ENCODE measurements around the gene ERC1. TPM values are rescaled to one million over a fixed set of nuclear protein-coding genes. Genes with fewer than 3 reads are reported as not detected.

The ERC1 gene
- total RNA-seq, 1 donor from 2014 or later, result 43.0 TPM

DNA sequence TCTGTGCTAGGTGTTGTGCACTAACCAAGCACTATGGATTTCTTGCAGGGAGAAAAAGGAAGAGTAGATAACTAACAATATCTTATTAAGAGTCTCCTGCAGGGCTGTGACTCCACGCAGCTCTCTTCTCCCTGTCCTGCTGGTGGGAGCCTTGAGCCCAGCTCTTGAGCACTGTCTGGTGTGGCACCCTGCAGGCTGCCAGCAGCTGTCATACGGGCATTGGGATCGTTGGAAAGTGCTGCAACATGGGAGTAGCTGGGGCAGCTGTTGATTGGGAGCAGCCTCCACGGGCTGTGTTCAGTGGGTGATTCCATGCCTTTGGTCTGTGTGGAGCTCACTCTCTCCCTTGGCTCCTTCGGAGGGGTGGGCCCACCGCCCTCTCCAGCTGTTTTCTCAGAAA, 478.0 kb downstream of the ERC1 start:
- DNase-seq (peak; percentile 36), ATAC-seq (peak; percentile 56)
- intact Hi-C loops (cut with micrococcal nuclease), result no loop called here

DNA sequence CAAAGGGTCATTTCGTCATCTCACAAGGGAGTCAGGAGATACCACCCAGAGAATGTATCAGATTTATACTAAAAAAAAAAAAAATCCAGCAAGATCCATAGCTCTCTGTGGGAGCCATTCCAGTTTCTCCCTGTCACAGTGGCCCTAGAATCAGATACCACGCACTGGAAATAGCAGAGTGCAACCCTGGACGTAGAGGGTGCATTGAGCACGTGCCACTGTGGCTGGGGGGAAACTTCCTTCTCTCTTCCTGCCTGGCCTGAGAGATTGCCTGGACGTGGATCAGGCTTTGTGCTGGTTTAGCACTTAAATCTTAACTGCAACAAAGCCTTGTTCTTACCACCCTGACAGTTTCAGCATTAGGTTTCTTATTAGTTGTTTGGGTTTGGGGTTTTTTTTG, 479.0 kb downstream of the ERC1 start:
- ATAC-seq (peak; percentile 57), DNase-seq (no peak)
- intact Hi-C loops (cut with micrococcal nuclease), result no loop called here

DNA sequence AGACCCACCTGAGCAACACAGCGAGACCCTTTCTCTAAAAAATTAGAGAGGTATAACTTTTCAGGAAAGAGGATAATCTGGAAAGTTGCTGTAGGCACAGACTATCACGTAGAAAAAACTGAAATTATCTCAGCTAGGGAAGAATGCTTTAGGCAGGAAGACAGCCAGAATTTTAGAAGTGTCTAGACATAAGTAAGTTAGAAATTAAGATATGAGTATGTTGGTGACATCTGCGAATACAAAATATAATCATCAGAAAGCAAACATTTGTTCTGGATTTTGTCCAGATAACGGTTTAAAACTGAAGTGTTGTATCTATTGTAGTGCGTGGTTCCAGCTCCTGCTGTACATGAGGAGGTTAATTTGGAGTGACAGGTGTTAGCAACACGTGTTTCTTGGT, 480.2 kb downstream of the ERC1 start:
- intact Hi-C loops (cut with micrococcal nuclease), result no loop called here
- ATAC-seq (no peak), DNase-seq (no peak)

DNA sequence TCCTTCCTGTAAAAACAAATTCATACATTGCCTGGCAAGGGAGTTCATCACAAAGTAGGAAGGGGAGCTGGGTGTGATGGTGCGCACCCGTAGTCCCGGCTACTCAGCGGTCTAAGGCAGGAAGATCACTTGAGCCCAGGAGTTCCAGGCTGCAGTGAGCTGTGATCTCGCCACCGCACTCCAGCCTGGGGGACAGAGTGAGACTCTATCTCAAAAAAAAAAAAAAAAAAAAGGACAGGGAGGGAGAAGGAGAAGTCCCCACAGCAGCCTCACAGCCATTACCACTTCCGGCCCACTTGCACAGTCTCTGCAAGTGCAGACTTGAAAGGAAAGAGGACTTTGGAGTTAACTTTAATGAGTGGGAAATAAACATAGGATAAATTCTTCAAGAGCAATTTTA, 482.4 kb downstream of the ERC1 start:
- no peak for DNase-seq
- intact Hi-C loops (cut with micrococcal nuclease), result no loop called here
- ATAC-seq, result peak; percentile 32

DNA sequence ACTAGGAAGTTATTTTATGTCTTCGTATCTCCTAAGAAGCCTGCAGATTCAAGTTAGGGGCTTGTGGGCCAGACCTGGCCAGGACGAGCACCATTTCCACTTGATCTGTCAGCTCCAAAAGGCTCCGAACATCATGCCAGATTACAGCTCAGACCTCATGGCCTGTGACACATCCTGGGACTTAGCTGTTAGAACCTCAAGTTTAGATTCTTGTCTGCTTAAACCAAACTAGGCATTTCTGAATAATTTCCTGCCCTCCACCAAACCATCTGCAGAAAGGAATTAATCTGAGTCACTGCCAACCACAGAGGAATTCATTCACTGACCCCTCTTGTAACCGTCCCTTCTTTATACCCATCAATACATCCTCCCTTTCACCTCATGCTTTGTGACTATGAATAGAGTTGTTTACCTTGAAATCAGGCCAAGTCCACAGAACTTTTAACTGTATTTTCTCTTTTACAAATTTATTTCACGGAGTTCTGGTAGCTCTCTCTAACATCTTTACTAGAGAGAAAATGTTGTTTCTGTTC, 483.1 kb downstream of the ERC1 start:
- peak; percentile 48 for ATAC-seq
- DNase-seq, result no peak
- intact Hi-C loops (cut with micrococcal nuclease), result no loop called here

DNA sequence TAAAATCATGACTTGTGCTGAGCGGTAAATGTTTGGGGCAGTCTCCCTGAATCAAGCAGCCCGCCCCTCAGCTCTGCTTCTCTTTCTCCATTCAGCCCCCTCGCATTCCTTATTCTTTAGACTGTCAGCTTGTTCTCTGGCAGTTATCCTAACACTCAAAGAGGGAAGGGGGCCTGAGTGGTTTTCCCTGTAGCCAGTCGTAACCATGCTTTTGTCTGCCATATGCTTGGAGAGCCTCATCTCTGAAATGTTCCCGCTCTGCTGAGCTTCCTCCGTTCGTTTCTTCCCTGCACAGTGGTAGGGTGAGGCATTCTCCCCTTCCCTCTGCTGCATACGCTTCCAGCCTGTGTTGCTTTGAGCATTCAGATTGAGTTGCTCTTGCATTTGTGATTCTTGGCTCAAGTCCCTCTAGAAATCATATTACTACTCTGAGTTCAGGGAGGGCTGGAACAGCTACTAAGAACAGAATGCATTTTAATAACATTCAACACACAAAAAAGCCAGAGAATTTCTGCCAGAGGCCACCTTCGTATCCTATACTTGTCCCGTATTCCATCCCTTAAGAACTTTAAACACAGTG, 483.6 kb downstream of the ERC1 start:
- intact Hi-C loops (cut with micrococcal nuclease), result no loop called here
- DNase-seq, result no peak
- peak; percentile 85 for ATAC-seq

DNA sequence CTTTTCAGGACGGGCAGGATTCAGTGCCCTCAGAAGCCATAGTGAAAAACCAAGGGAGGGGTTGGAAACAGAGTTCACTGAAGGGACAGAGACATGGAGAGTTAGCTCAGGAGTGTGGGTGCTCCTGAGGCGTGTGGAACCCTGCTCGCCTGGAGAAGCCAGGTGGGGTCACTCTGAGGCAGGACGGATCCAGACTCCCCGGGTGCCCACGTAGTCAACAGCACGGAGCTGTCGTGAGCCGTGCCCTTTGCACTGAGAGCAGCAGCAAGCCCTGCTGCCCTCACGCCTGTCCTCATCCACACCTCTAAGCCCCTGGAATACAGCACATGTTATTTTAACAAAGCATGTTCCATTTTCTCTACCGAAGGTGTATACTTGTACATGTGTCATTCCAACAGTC, 488.6 kb downstream of the ERC1 start:
- intact Hi-C loops (cut with micrococcal nuclease), result no loop called here
- no peak for ATAC-seq
- DNase-seq, result no peak

DNA sequence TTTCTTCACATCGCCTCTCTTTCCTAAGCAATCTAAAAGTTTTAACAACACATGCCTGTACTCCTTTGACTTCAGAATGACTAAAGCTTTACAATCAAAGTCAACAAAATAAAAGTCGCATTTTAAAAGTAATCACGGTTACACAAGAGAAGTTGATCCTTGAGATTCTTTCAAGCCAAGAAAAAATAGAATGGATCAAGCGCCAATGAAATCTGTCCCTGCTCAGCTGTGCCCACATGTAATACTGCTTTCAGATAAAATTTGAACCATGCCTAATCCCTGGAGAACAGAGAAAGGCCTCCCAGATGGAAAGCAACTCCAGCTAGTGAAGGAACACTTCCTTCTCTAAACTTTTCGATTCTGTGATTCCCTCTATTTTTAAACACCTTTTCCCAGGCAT, 490.3 kb downstream of the ERC1 start:
- ATAC-seq (peak; percentile 28), DNase-seq (no peak)
- intact Hi-C loops (cut with micrococcal nuclease), result no loop called here

DNA sequence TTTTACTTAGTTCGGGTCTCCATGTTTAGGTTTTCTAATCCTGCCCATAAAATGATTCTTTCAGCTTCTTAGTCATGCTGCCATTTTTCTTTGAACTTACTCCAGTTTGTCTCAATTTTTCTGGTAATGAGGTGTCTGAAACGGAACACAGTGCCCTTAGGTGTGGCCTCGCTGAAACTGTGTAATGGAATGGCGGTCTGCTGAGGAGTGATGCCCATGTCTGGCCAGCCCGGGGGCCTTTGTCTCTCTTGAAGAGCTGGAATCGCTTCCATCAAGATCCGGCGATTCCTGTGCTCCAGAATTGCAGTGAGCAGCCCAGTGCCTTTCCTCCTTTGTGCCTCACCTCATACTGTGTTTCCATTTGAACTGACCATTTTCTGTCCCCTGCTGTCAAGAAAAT, 490.9 kb downstream of the ERC1 start:
- DNase-seq (no peak), ATAC-seq (no peak)

DNA sequence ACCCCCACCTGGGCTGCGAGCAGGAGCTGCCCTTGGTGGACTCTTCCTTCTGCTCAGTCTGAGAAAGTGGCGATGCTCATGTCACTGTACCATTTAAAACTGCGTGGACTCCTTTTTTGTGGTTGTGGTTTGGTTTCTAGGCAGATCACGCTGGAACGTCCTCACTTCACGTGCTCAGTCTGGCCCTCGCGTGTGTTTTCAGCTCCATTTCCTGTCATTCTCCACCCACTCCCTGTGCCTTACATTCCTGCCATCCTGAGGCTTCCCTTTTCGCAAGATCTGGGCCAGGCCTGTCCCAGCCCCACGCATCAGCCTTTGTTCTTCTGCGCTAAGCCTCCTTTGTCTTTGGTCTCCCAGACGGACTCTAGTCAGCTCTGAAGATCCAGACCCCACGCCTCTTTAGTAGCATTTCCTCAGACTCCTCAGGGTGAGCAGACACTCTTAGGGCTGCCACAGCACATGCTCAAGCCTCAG, 497.9 kb downstream of the ERC1 start:
- intact Hi-C loops (cut with micrococcal nuclease), result no loop called here
- DNase-seq (no peak), ATAC-seq (peak; percentile 21)

More for the DNA sequence above, 490.9 kb downstream of the ERC1 start:
- intact Hi-C loops (cut with micrococcal nuclease), result no loop called here

DNA sequence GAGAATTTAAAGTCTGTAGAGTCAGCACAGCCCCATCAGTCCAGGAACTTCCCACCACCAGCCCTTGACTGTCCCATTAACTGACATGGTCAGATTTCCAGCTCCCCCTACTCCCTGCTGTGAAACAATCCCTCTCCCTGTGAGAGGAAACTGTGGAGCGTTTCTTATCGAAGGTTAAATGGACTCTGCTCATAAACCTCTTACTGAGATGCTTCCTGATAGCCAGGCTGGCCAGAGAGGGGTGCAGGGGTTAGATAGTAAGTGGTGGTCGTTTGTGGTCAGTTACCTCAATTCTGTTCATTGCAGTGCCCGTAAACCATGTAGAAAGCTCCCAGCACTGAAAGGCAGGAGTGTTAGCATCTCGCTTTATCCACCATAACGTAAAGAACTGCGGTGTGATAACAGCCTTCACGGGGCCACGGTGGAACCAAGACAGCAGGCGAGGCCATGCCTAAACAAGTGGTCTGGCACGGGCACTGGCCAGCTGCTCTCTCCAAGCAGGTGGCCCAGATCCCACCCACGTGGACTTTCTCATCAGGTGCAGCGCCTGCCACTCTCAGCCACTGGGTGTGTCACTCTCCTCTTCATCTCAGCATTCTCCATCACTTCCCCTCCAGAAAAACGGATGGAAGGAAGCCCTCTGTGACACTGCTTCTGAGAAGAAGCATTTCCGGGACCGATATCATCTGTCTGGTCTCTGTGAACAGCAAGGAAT, 501.1 kb downstream of the ERC1 start:
- DNase-seq (no peak), ATAC-seq (no peak)
- intact Hi-C loops (cut with micrococcal nuclease), result no loop called here

DNA sequence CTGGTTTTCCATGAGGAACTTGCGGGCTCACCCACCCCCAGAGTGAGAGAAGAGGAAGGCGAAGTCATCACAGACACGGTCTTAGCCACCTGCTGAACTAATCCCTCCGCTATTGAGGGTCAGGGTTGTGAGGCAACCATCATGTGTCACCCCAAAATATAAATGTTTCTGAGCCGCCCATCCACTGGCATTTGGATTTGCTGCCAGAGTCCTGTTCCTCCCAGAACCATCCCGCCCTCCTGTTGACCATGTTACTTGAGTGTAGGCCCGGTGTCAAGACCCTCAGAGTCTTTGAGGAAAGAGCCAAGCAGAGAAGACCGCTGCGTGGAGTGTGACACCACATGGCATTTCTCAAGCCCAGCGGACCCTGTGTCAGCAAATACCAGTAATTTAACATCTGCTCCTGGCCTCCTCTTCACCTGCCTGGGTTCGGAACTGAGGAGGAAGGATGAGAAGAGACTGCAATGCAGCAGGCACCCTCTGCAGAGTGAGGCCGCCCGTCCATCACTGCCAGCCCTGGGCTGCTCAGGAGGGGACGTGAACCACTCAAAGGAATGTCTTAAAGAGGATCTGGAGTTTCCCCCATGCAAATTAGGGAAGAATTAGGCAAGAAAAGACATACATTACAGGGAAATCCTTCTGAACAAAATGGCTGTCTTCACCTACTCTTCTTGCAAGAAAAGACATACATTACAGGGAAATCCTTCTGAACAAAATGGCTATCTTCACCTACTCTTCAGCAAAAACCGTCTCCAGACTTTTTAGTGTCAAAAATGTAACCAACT, 502.9 kb downstream of the ERC1 start:
- no peak for ATAC-seq
- DNase-seq, result no peak
- intact Hi-C loops (cut with micrococcal nuclease), result no loop called here

DNA sequence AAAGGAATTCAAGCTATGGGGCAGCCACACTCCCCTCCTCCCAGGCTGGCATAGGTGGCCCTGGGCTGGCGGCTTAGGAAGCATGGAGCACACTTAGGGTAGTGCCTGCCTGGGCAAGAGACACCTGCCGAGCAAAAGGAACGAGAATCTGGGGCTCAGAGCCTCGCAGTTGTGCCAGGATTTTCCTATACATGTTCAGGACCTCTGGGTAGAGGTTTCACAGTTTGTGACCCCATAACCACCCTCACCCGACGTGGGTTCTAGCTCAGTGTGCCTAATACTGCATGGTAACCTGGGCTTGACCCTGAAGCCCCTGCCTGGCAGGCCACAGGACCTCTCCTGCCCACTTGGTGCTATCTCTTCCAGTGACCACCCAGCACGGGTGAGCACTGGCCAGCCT, 503.8 kb downstream of the ERC1 start:
- intact Hi-C loops (cut with micrococcal nuclease), result no loop called here
- no peak for DNase-seq
- no peak for ATAC-seq

DNA sequence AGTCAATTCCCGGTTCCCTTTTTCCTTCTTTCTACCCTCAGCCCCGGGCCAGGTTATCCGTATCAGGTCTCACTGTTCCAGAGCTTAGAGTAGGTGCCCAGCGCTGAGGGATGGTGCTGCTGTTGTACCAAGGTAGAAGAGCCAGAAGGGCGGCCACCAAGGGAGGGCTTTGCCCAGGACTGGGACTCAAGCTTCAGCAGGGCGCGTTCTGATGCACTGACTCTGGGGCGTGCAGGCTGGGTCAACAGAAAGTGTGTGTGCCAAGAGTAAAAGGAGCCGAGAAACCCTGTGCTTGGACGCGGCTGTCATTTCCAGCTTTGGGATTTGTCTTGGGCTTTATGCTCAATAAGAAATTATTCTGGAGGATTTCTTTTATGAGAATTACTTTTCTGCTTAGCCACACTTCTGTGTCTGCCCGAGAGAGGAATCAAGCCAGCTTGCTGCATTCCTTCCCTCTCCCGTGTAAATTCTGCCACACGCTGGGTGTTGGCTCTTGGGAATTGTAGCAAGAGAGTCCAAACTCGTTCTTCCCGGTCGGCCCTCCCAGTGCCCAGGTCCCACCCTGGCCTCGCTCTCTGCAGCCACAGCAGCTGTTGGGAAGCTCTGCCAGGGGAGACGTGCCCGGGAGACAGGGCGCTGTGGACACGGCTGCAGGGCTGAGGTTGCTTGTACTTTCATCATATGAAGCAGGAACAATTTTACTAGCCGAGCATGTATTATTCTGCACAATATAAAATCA, 505.3 kb downstream of the ERC1 start:
- DNase-seq (peak; percentile 52), ATAC-seq (peak; percentile 57)
- intact Hi-C loops (cut with micrococcal nuclease), result no loop called here

DNA sequence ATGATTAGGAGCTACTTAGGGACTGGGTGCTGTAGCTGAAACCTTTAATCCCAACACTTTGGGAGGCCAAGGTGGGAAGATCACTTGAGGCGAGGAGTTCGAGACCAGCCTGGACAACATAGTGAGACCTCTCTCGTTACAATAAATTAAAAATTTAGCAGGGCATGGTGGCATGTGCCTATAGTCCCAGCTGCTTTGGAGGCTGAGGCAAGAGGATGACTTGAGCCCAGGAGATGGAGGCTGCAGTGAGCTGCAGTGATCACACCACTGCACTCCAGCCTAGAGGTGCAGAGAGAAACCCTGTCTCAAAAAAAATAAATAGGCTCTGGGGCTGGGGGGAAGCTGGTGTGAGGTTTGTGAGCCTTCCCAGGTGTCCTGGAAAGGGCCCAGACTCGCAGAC, 506.1 kb downstream of the ERC1 start:
- intact Hi-C loops (cut with micrococcal nuclease), result no loop called here
- no peak for DNase-seq
- no peak for ATAC-seq

DNA sequence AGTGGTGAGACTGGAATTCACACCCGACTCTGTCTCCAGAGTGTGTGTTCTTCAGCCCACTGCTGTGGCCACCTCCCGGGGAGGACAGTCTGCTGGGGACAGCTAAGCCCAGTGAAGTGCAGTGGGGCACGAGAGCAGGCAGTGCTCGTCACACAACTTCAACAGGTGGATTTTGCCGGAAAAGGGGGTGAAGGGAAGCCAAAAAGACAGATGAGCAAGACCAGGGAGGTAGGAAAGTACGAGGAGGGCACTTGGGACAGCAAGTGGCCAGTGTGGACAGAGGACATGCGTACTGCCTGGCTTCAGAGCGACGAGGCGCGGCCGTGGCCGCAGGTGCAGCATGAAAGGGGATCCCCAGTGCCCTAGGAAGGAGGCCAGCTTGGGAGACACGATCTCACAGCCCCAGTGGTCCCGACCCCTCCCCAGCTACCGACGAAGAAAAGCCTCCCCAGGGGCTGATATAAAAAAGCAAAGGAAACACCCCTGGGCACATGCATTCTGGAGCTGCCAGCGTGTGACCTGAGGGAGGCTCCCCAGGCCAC, 507.2 kb downstream of the ERC1 start:
- ATAC-seq (no peak), DNase-seq (no peak)
- intact Hi-C loops (cut with micrococcal nuclease), result no loop called here

DNA sequence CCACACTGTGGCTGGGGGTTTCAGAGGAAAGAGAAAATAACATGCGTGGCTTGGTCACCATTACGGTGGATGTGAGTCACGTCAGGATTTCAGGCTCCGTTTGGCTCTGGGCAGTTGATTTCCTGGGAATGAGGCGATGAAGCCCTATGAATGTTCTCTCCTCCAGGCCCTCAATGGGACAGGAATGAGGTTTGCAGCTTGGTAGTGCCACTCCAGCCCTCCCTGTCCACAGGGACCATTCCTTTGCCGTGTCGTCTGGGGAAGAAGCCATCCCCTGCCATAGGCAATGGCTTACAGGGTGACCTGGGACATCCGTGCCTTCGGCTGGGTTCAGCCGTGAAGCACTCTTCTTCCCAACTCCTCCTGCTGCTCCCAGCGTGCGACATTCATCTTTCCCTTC, 508.3 kb downstream of the ERC1 start:
- no peak for DNase-seq
- intact Hi-C loops (cut with micrococcal nuclease), result no loop called here
- ATAC-seq, result no peak

DNA sequence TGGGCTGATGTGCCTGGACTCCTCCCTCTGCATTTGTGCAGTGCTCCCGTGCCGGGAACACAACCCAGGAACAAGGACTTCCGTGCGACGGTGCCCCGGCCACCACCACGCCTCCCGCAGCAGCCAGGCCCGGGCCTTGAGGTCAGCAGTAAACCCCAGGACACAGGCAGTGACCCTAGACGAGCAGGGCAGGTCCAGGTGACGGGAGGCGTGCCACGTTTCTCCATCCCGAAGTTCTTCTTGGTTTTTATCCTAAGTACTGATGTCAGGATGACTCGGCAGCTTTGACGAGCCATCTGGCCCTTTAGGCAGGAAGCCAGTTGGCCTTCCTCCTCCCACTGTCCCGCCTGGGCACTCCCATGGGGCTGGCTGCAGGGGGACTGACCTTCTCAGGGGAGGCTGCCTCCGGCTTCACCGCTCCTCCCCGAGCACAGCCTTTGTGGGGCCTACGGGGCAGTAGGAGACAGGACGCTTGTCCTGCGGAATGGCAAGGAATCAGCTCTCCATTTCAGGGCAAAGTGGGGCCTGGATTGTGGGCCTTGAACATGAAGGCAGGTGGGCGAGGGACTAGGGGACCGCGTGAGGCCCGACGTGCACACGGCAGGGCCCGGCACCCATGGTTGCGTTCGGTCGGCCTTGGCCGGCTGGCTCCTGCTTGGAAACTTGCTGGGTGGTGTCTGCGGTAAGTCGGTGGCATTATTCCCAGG, 509.2 kb downstream of the ERC1 start:
- DNase-seq (peak; percentile 73), ATAC-seq (peak; percentile 66)
- intact Hi-C loops (cut with micrococcal nuclease), result no loop called here

DNA sequence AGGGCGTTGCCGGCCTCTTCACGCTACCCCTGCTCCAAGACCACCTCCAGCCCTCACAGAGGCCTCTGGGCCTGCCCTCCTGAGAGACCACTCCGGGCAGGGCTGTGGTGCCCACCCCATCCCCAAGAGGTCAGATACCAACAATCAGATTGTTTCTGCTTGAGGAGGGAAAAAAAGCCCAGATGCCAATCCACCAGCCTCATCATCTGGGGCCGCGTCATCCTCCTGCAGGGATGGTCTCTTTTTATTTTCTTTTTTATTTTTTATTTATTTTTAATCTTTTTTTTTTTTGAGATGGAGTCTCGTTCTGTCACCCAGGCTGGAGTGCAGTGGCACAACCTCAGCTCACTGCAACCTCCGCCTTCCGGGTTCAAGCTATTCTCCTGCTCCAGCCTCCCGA, 510.0 kb downstream of the ERC1 start:
- intact Hi-C loops (cut with micrococcal nuclease), result no loop called here
- DNase-seq (no peak), ATAC-seq (no peak)
